ENCODE data around the gene ADARB2.

DNA sequence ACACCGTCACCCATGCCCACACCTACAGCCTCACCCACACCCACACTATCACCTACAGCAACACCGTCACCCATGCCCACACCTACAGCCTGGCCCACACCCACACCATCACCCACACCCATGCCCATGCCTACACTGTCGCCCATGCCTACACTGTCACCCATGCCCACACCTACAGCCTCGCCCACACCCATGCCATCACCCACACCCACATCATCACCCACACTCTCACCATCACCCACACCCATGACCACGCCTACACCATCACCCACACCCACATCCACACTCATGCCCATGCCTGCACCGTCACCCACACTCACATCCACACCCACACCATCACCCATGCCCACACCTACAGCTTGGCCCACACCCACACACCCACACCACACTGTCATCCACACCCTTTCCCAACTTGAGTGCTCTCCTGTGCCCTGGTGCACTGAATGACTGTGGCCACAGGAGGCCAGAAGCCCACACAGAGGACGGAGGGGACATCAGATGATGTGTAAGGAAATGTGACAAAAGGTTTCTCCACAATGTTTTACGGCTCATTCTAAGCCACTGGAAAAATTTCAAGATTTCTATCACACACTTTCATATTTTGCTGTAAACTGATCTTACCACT, 527.9 kb downstream of the ADARB2 start:
- TF ChIP-seq YY1 (IDR thresholded peaks at IDR 0.05; ENCODE audit: low read depth) (no peak), ZBTB7A (IDR thresholded peaks at IDR 0.05; ENCODE audit: low read depth) (no peak), EP300 (IDR thresholded peaks at IDR 0.05; ENCODE audit: borderline replicate concordance) (no peak), TCF12 (IDR thresholded peaks at IDR 0.05; ENCODE audit: low read depth) (no peak)
- TF ChIP-seq, protein P1, sequence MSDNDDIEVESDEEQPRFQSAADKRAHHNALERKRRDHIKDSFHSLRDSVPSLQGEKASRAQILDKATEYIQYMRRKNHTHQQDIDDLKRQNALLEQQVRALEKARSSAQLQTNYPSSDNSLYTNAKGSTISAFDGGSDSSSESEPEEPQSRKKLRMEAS (IDR thresholded peaks at IDR 0.05): no peak
- TF ChIP-seq, protein P2, sequence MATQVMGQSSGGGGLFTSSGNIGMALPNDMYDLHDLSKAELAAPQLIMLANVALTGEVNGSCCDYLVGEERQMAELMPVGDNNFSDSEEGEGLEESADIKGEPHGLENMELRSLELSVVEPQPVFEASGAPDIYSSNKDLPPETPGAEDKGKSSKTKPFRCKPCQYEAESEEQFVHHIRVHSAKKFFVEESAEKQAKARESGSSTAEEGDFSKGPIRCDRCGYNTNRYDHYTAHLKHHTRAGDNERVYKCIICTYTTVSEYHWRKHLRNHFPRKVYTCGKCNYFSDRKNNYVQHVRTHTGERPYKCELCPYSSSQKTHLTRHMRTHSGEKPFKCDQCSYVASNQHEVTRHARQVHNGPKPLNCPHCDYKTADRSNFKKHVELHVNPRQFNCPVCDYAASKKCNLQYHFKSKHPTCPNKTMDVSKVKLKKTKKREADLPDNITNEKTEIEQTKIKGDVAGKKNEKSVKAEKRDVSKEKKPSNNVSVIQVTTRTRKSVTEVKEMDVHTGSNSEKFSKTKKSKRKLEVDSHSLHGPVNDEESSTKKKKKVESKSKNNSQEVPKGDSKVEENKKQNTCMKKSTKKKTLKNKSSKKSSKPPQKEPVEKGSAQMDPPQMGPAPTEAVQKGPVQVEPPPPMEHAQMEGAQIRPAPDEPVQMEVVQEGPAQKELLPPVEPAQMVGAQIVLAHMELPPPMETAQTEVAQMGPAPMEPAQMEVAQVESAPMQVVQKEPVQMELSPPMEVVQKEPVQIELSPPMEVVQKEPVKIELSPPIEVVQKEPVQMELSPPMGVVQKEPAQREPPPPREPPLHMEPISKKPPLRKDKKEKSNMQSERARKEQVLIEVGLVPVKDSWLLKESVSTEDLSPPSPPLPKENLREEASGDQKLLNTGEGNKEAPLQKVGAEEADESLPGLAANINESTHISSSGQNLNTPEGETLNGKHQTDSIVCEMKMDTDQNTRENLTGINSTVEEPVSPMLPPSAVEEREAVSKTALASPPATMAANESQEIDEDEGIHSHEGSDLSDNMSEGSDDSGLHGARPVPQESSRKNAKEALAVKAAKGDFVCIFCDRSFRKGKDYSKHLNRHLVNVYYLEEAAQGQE (IDR thresholded peaks at IDR 0.05; ENCODE audit: low read depth): no peak

All from Ishikawa (cell line).